GM12873 (cell line): ENCODE data around the gene TMEM250.

Experiments
- CTCF ChIP-seq: IDR thresholded peaks from 2 replicates; pipeline ENCODE4 v1.5.1; 2012; ENCODE audit warnings: low read depth, mild to moderate bottlenecking, moderate library complexity, low read length, control low read depth; ENCODE audit not compliant: insufficient read depth; ENCODE audit errors: missing control alignments

Gene TMEM250

GRCh38 chr9:136074706-136075105, 44.0 kb downstream of the TMEM250 start:
- TF ChIP-seq CTCF, result no peak
